ENCODE data around the gene CAMK2D.

The CAMK2D gene

GRCh38 chr4:113677325-113677724, 84.2 kb downstream of the CAMK2D start:
- DNase-seq = no peak

- DNase-seq = no peak
These were observed 85.5 kb downstream of the CAMK2D start for GRCh38 chr4:113675731-113676697.

GRCh38 chr4:113674733-113675132, 86.8 kb downstream of the CAMK2D start:
- no peak for DNase-seq

- DNase-seq = no peak
These were observed 87.3 kb downstream of the CAMK2D start for GRCh38 chr4:113674251-113674650.

- DNase-seq = peak in 1 of 2 experiments; percentile 16
These were observed 88.1 kb downstream of the CAMK2D start for GRCh38 chr4:113673450-113673849.

GRCh38 chr4:113666386-113667114, 95.0 kb downstream of the CAMK2D start:
- no peak for DNase-seq

- no peak for DNase-seq
These were observed 96.5 kb downstream of the CAMK2D start for GRCh38 chr4:113665036-113665435.

- no peak for DNase-seq
These were observed 99.0 kb downstream of the CAMK2D start for GRCh38 chr4:113662581-113662980.

- no peak for DNase-seq
These were observed 102.4 kb downstream of the CAMK2D start for GRCh38 chr4:113659127-113659526.

GRCh38 chr4:113657586-113658233, 103.8 kb downstream of the CAMK2D start:
- no peak for DNase-seq

- no peak for DNase-seq
These were observed 107.7 kb downstream of the CAMK2D start for GRCh38 chr4:113653871-113654270.

- no peak for DNase-seq
These were observed 115.1 kb downstream of the CAMK2D start for GRCh38 chr4:113646442-113646822.

- no peak for DNase-seq
These were observed 115.6 kb downstream of the CAMK2D start for GRCh38 chr4:113645771-113646441.

- no peak for DNase-seq
These were observed 116.2 kb downstream of the CAMK2D start for GRCh38 chr4:113645288-113645687.

- DNase-seq = no peak
These were observed 117.1 kb downstream of the CAMK2D start for GRCh38 chr4:113644398-113644797.

- DNase-seq = no peak
These were observed 118.0 kb downstream of the CAMK2D start for GRCh38 chr4:113643505-113643904.

- DNase-seq = peak; percentile 14 to 16
These were observed 120.5 kb downstream of the CAMK2D start for GRCh38 chr4:113641025-113641431.

- no peak for DNase-seq
These were observed 122.2 kb downstream of the CAMK2D start for GRCh38 chr4:113639326-113639725.

- DNase-seq = no peak
These were observed 123.0 kb downstream of the CAMK2D start for GRCh38 chr4:113638562-113638832.

- no peak for DNase-seq
These were observed 123.5 kb downstream of the CAMK2D start for GRCh38 chr4:113637823-113638561.

GRCh38 chr4:113637363-113637762, 124.2 kb downstream of the CAMK2D start:
- no peak for DNase-seq

- DNase-seq = peak; percentile 20 to 23
These were observed 124.7 kb downstream of the CAMK2D start for GRCh38 chr4:113636877-113637276.

All from Kasumi-1 (cell line).